K562 (cell line): ENCODE data around the gene ABHD13.

Experiments used
- CREB5 ChIP-seq: fragments of 250-450 bp; sonication (Bioruptor Pico); IDR thresholded peaks from 2 replicates; pipeline ENCODE4 v1.5.0; 2020; ENCODE audit warnings: mild to moderate bottlenecking
- CTCF ChIP-seq, 3 experiments: IDR thresholded peaks in 2 of 3; conservative IDR thresholded peaks in 1 of 3; 2 replicates each; pipeline ENCODE4 v1.5.1; 2011 to 2012; ENCODE audit warnings: low read length in 3 of 3, mild to moderate bottlenecking in 3 of 3, control low read depth in 2 of 3, improper control_type of control experiment in 1 of 3, inconsistent platforms in 1 of 3, low read depth in 1 of 3, mixed read lengths in 1 of 3, moderate library complexity in 1 of 3; ENCODE audit not compliant: insufficient read depth in 2 of 3
- EP300 ChIP-seq: IDR thresholded peaks from 2 replicates; pipeline ENCODE4 v1.6.1; 2012; ENCODE audit warnings: low read length, improper control_type of control experiment
- HNRNPUL1 ChIP-seq: fragments of 200-400 bp; formaldehyde crosslinking; IDR thresholded peaks from 2 replicates; pipeline ENCODE4 v1.6.1; 2017; ENCODE audit warnings: low read length
- POLR2A ChIP-seq: fragments of 450-650 bp; conservative IDR thresholded peaks from 2 replicates; pipeline ENCODE4 v1.6.1; 2016

GRCh38 chr13:108257248-108257647 is 39.1 kb downstream of the ABHD13 start:
- TF ChIP-seq POLR2A (no peak), CREB5 (no peak), EP300 (no peak), CTCF (IDR thresholded peaks at IDR 0.05 in 2 of 3, conservative IDR thresholded peaks at IDR 0.05 in 1 of 3; ENCODE audit: insufficient read depth in 2 of 3, low read depth in 1 of 3, low read length in 3 of 3) (no peak), HNRNPUL1 (no peak)
